Right lobe of liver (tissue), 6 donors: ENCODE data around the gene GRAP. TPM values are rescaled to one million over a fixed set of nuclear protein-coding genes. Genes with fewer than 3 reads are reported as not detected.

ENCODE experiments used
- ATAC-seq, 4 donors: fragments of 200-7000 bp; cut with Tn5 transposase; one replicate each; pipeline ENCODE4 v1.9.1; 2020; ENCODE audit warnings: mild to moderate bottlenecking in 4 of 4, moderate library complexity in 4 of 4
- DNase-seq, 3 donors: peaks; one replicate each; pipeline ENCODE4 v3.0.0-alpha.2; 2020
- H3K27ac ChIP-seq, 3 donors: fragments of 200-600 bp; one replicate each; pipeline ENCODE4 v1.8.0; 2022
- H3K27me3 ChIP-seq, 2 donors: fragments of 200-600 bp; one replicate each; pipeline ENCODE4 v1.8.0; 2022
- H3K36me3 ChIP-seq, 4 donors: fragments of 200-600 bp; sonication (generic) in 1 of 4; one replicate each; pipeline versions ENCODE4 v1.5.1 to v1.8.0; 2017 to 2022; ENCODE audit warnings: control low read depth in 1 of 4
- H3K4me1 ChIP-seq, 4 donors: fragments of 200-600 bp; sonication (generic) in 1 of 4; one replicate each; pipeline versions ENCODE4 v1.5.1 to v1.8.0; 2017 to 2022; ENCODE audit warnings: control low read depth in 1 of 4
- H3K4me3 ChIP-seq, 3 donors: fragments of 200-600 bp; one replicate each; pipeline ENCODE4 v1.8.0; 2022
- H3K9me3 ChIP-seq, 4 donors: fragments of 200-600 bp; sonication (generic) in 1 of 4; one replicate each; pipeline versions ENCODE4 v1.5.1 to v1.8.0; 2017 to 2022; ENCODE audit warnings: control low read depth in 1 of 4
- CTCF ChIP-seq, 4 donors: fragments of 200-600 bp in 3 of 4; fragments of 450-650 bp in 1 of 4; IDR thresholded peaks; one replicate each; pipeline versions ENCODE4 v1.5.1 to v1.8.0; 2016 to 2022; ENCODE audit warnings: antibody characterized with exemption in 4 of 4, mild to moderate bottlenecking in 2 of 4
- POLR2A ChIP-seq: fragments of 450-650 bp; IDR thresholded peaks from one replicate; pipeline ENCODE4 v1.6.1; 2017; ENCODE audit warnings: antibody characterized with exemption, mild to moderate bottlenecking
- WGBS: methylation state at CpG from one replicate; pipeline ENCODE4 v1.1.6; 2018; ENCODE audit warnings: low coverage, low lambda C conversion rate; ENCODE audit not compliant: insufficient coverage; ENCODE audit errors: missing lambda C conversion rate; 5-methylcytosine and 5-hydroxymethylcytosine counted together
- intact Hi-C, 2 donors: fragments of 100-400 bp; cut with DNase I; formaldehyde crosslinking; loops; one replicate each; pipeline versions ENCODE4 v1.11.2 to v1.14.1; 2022
- total RNA-seq, 6 experiments: library from RNA; depleted of rRNA in 2 of 6; stranded (reverse); fragments of >200 nt in 2 of 6; fragmentation: NEBNext Ultra II Directional in 3 of 6; extraction: Animal tissue kit (Norgen Biotek cat#: 25700) in 3 of 6; gene quantifications; one replicate each; pipeline versions ENCODE4 v1.1.0 to v1.2.4, GENCODE V29; 2016 to 2023
- donor health status: DM: no; HTN: yes; CAD: no.
- donor health status: DM: no; HTN: no; CAD: no.
- donor health status: DM: no; HTN: no; CAD: no.
- donor health status: DM: no; HTN: yes; CAD: no.
- donor health status: DM: no; HTN: yes; CAD: no.

The GRAP gene
- total RNA-seq, 6 experiments from 2014 or later = 2.6 to 6.1 (median 4.2) TPM

GRCh38 chr17:19024101-19025078, 22.4 kb downstream of the GRAP start:
- intact Hi-C loops = no loop called here
- Histone ChIP-seq H3K9me3 (no peaks in the 10 kb centered on the region), H3K27ac (no peak overlapping the region), H3K4me1 (no peaks in the 10 kb centered on the region), H3K36me3 (no peaks in the 10 kb centered on the region), H3K27me3 (no peaks in the 10 kb centered on the region), H3K4me3 (no peak overlapping the region)
- WGBS = 73% methylated on average over 4 of the region's 22 CpGs
- no peak for TF ChIP-seq POLR2A
- no peak for TF ChIP-seq CTCF (IDR thresholded peaks at IDR 0.05)
- ATAC-seq = no peak
- peak in 2 of 3 donors; percentile 15 to 28 for DNase-seq

GRCh38 chr17:19023209-19023999, 23.4 kb downstream of the GRAP start:
- H3K4me1 ChIP-seq = no peaks in the 10 kb centered on the region
- intact Hi-C loops = no loop called here
- H3K27ac ChIP-seq = no peak overlapping the region
- no peaks in the 10 kb centered on the region for H3K36me3 ChIP-seq
- TF ChIP-seq CTCF (IDR thresholded peaks at IDR 0.05) (no peak), POLR2A (no peak)
- H3K9me3 ChIP-seq = no peaks in the 10 kb centered on the region
- H3K27me3 ChIP-seq = no peaks in the 10 kb centered on the region
- H3K4me3 ChIP-seq = no peak overlapping the region
- peak in 2 of 3 donors; percentile 9 to 27 for DNase-seq
- 88% methylated on average over 4 of the region's 9 CpGs for WGBS
- no peak for ATAC-seq

GRCh38 chr17:19022747-19023146, 24.0 kb downstream of the GRAP start:
- Histone ChIP-seq H3K4me1 (no peaks in the 10 kb centered on the region), H3K36me3 (no peaks in the 10 kb centered on the region), H3K27me3 (no peaks in the 10 kb centered on the region), H3K4me3 (no peak overlapping the region), H3K27ac (no peak overlapping the region), H3K9me3 (no peaks in the 10 kb centered on the region)
- no peak for TF ChIP-seq CTCF (IDR thresholded peaks at IDR 0.05)
- TF ChIP-seq POLR2A = no peak
- DNase-seq = peak in 1 of 3 donors; percentile 41
- WGBS = no CpG with 5 or more reads among the region's 6 CpGs
- ATAC-seq = no peak
- intact Hi-C loops = no loop called here

GRCh38 chr17:19022128-19022527, 24.6 kb downstream of the GRAP start:
- H3K27ac ChIP-seq = no peak overlapping the region
- no peak for ATAC-seq
- no peaks in the 10 kb centered on the region for H3K27me3 ChIP-seq
- H3K36me3 ChIP-seq = no peaks in the 10 kb centered on the region
- intact Hi-C loops = no loop called here
- no peak overlapping the region for H3K4me3 ChIP-seq
- peak in 1 of 3 donors; percentile 37 for DNase-seq
- WGBS = 100% methylated on average over 1 of the region's 5 CpGs
- no peaks in the 10 kb centered on the region for H3K4me1 ChIP-seq
- TF ChIP-seq POLR2A (no peak), CTCF (IDR thresholded peaks at IDR 0.05) (no peak)
- H3K9me3 ChIP-seq = no peaks in the 10 kb centered on the region
